Lower leg skin (tissue), 3 donors: Measurements from ENCODE around the gene STK24.

Source experiments
- POLR2A ChIP-seq, 2 donors: fragments of 450-650 bp; IDR thresholded peaks; one replicate each; pipeline ENCODE4 v1.6.1; 2016 to 2017; ENCODE audit warnings: antibody characterized with exemption in 2 of 2, mild to moderate bottlenecking in 1 of 2, moderate library complexity in 1 of 2
- TF ChIP-seq, protein P1 (sequence below), 3 donors: fragments of 450-650 bp; IDR thresholded peaks; one replicate each; pipeline ENCODE4 v1.5.1; 2016; ENCODE audit warnings: antibody characterized with exemption in 3 of 3, mild to moderate bottlenecking in 3 of 3, moderate library complexity in 2 of 3

DNA sequence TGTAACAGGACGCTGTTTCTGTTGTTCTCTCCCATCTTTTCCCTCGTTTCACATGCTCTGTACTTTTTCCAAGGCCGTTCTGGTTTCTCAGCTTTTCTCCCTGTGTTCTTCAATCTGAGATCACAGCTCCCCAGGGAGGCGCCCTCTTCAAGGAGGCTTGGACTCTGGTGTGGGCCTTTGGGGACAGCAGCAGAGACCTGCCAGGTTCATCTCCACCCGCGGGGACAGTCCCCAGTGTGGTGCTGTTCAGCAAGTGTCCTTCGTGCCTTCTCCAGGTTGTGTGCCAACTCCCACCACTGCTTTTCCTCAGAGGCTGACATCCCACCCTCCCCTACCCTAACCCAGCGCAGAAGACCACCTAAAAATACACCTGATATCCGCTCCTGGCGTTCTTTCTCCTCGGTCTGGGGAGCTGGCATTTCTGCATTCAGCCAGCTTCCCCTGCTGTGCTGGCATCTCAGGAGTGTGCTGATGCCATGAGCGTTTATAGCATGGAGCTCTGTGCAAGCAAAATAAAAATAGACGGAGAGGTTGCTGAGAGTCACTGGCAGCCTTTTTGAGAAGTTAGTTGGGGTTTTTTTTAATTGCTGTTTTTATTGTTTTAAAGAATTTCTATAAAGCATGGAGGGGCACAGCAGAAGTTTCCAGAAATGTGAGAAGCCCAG, 149.4 kb downstream of the STK24 start:
- TF ChIP-seq, protein P1, sequence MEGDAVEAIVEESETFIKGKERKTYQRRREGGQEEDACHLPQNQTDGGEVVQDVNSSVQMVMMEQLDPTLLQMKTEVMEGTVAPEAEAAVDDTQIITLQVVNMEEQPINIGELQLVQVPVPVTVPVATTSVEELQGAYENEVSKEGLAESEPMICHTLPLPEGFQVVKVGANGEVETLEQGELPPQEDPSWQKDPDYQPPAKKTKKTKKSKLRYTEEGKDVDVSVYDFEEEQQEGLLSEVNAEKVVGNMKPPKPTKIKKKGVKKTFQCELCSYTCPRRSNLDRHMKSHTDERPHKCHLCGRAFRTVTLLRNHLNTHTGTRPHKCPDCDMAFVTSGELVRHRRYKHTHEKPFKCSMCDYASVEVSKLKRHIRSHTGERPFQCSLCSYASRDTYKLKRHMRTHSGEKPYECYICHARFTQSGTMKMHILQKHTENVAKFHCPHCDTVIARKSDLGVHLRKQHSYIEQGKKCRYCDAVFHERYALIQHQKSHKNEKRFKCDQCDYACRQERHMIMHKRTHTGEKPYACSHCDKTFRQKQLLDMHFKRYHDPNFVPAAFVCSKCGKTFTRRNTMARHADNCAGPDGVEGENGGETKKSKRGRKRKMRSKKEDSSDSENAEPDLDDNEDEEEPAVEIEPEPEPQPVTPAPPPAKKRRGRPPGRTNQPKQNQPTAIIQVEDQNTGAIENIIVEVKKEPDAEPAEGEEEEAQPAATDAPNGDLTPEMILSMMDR (IDR thresholded peaks at IDR 0.05): no peak
- no peak for TF ChIP-seq POLR2A (IDR thresholded peaks at IDR 0.05)
